LNCaP clone FGC (cell line): ENCODE measurements around the gene ZEB2.

ENCODE experiments used
- DNase-seq: peaks from one replicate; pipeline ENCODE4 v3.0.0-alpha.2; 2011; ENCODE audit warnings: low read depth
- H3K4me3 ChIP-seq: 2 replicates; pipeline ENCODE4 v1.5.1; 2011; ENCODE audit warnings: mild to moderate bottlenecking, low read depth, low read length, control low read depth
- TF ChIP-seq, protein P1 (sequence below): IDR thresholded peaks from 2 replicates; pipeline ENCODE4 v1.5.1; 2012; ENCODE audit warnings: mild to moderate bottlenecking; ENCODE audit not compliant: control insufficient read depth, insufficient read depth; ENCODE audit errors: extremely low read depth

Gene ZEB2

GRCh38 chr2:144452169-144452988 is 67.5 kb downstream of the ZEB2 start:
- TF ChIP-seq, protein P1, sequence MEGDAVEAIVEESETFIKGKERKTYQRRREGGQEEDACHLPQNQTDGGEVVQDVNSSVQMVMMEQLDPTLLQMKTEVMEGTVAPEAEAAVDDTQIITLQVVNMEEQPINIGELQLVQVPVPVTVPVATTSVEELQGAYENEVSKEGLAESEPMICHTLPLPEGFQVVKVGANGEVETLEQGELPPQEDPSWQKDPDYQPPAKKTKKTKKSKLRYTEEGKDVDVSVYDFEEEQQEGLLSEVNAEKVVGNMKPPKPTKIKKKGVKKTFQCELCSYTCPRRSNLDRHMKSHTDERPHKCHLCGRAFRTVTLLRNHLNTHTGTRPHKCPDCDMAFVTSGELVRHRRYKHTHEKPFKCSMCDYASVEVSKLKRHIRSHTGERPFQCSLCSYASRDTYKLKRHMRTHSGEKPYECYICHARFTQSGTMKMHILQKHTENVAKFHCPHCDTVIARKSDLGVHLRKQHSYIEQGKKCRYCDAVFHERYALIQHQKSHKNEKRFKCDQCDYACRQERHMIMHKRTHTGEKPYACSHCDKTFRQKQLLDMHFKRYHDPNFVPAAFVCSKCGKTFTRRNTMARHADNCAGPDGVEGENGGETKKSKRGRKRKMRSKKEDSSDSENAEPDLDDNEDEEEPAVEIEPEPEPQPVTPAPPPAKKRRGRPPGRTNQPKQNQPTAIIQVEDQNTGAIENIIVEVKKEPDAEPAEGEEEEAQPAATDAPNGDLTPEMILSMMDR: no peak
- no peak overlapping the region for H3K4me3 ChIP-seq
- DNase-seq: no peak

GRCh38 chr2:144451443-144451842 is 68.5 kb downstream of the ZEB2 start:
- H3K4me3 ChIP-seq: no peak overlapping the region
- no peak for DNase-seq
- TF ChIP-seq, protein P1: no peak

GRCh38 chr2:144449028-144449406 is 70.9 kb downstream of the ZEB2 start:
- DNase-seq: no peak
- H3K4me3 ChIP-seq: no peak overlapping the region
- TF ChIP-seq, protein P1: peak; percentile 24; the same call in 1 of the 2 replicates

DNA sequence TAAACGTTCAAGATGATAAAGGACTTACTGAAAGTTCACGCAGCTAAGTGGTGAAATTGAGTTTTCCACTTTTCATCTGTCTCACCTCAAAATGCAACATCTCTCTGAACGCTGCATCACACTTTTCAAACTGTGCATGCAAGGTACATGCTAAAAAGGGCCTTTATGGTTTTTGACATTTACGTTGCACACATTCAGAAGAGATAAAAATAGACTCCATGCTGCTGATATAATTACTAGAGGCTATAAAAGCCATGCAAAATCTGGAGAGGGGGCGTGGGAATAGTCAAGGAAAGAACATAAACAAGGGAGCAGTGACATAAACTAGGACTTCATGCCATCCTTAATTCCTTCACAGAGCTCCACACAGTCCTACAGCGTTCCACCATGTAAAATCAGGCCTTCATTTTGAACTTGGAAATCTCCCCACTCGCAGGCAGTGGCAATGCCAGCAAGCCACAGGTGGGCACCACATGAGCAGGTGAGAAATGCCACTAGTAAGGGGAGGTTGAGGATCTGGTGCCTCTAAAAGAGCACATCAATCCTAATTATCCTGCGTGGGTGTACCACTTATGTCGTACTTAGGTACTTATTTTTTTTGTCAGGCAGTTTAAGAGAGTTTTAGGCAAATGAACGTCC is 71.4 kb downstream of the ZEB2 start:
- TF ChIP-seq, protein P1: no peak
- no peak for DNase-seq
- no peak overlapping the region for H3K4me3 ChIP-seq

DNA sequence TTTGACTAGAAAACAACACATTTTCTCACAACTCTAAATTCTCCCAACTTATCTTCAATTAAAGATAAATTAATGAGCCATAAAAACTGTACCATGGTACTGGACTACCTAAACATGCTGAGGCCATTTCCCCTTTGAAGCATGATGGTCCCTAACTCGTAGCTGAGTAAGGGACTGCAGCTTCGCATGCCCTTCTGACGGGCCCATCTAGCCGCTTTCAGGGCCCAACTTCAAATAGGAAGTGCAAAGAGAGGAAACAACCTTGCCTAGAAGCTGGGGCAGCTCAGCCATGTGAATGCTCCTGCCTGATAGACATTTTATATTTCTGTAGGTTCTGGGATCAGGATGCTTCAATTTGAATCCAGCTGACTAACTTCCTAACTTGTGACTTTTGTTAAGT is 72.4 kb downstream of the ZEB2 start:
- TF ChIP-seq, protein P1: no peak
- H3K4me3 ChIP-seq: no peak overlapping the region
- DNase-seq: no peak

DNA sequence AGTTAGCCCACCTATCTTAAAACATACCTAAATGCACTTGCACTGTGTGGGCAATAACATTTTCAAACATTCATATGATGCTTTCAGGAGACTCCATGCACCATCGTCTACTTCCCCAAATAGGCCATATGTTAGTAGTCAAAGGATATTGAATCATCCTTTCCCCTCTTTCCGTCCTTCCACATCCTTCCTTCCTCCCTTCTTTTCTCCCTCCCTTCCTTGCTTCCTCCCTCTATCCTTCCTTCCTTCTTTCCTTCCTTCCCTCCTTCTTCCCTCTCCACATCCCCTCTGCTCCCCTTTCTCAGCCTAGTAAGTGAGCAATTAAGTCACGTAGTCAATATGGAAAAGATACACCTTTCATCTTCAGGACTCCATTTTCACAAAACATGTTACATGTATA is 73.8 kb downstream of the ZEB2 start:
- no peak overlapping the region for H3K4me3 ChIP-seq
- DNase-seq: no peak
- TF ChIP-seq, protein P1: no peak
